K562 (cell line): ENCODE data around the gene CCDC85A. TPM values are rescaled to one million over a fixed set of nuclear protein-coding genes. Genes with fewer than 3 reads are reported as not detected.

Experiments
- ATAC-seq: fragments of 200-7000 bp; cut with Tn5 transposase; 3 replicates; pipeline ENCODE4 v1.9.1; 2020; ENCODE audit warnings: moderate library complexity
- BruUV-seq: library from RNA; stranded (reverse); fragments of 400-500 nt; replicated peaks from 2 replicates; lab custom pipeline; 2021; lab: Mats Ljungman, UMichigan
- CTCF ChIA-PET: fragments of 300-600 bp; formaldehyde crosslinking; extraction: SDS; loops from one replicate; lab custom pipeline; 2021; ENCODE audit warnings: low intra/inter-chr PET ratio; lab: Yijun Ruan, JAX
- POLR2A ChIA-PET: fragments of 300-600, 350-650 bp; sonication (Branson Sonifier 250); formaldehyde crosslinking; extraction: SDS; loops from one replicate; lab custom pipeline; 2021; ENCODE audit warnings: antibody characterized with exemption, inconsistent platforms; lab: Yijun Ruan, JAX
- DNase-seq, 4 experiments: peaks; one replicate each; pipeline versions ENCODE4 v3.0.0 to v3.0.0-alpha.2; 2011 to 2018; ENCODE audit warnings: low spot score in 3 of 4, mixed read lengths in 3 of 4; ENCODE audit errors: extremely low read depth in 1 of 4
- FAIRE-seq: peaks from 2 replicates; lab custom pipeline; 2011; peaks lifted over from hg19 to GRCh38; lab: Jason Lieb, UNC
- H2AFZ ChIP-seq: 2 replicates; pipeline ENCODE4 v1.6.0; 2011; ENCODE audit warnings: low read depth, low read length, control low read depth, inconsistent platforms
- H3K27ac ChIP-seq: fragments of 200-600 bp; 3 replicates; pipeline ENCODE4 v1.8.0; 2011; ENCODE audit warnings: low read depth, mild to moderate bottlenecking, control low read depth, inconsistent platforms, low read length, moderate library complexity, mixed read lengths; ENCODE audit errors: extremely low read depth
- H3K27me3 ChIP-seq, 2 experiments: fragments of 300-600 bp in 1 of 2; 2 replicates in 1 of 2; 3 replicates in 1 of 2; pipeline versions ENCODE4 v1.6.0 to v1.8.0; 2011; ENCODE audit warnings: inconsistent platforms in 2 of 2, low read length in 2 of 2, mild to moderate bottlenecking in 1 of 2, mixed read lengths in 1 of 2, moderate library complexity in 1 of 2; ENCODE audit not compliant: control insufficient read depth in 2 of 2, insufficient read depth in 2 of 2
- H3K36me3 ChIP-seq: fragments of 300-600 bp; 3 replicates; pipeline ENCODE4 v1.8.0; 2011; ENCODE audit warnings: mild to moderate bottlenecking, low read length, inconsistent platforms; ENCODE audit not compliant: control insufficient read depth, insufficient read depth
- H3K4me1 ChIP-seq, 2 experiments: fragments of 200-600 bp in 1 of 2; replicated peaks in 1 of 2; 2 replicates in 1 of 2; 3 replicates in 1 of 2; pipeline versions ENCODE4 v1.5.1 to v1.8.0; 2011; ENCODE audit warnings: inconsistent platforms in 2 of 2, low read length in 2 of 2, mild to moderate bottlenecking in 1 of 2, mixed read lengths in 1 of 2, moderate library complexity in 1 of 2; ENCODE audit not compliant: control insufficient read depth in 2 of 2, insufficient read depth in 2 of 2
- H3K4me2 ChIP-seq: 2 replicates; pipeline ENCODE4 v1.6.1; 2011; ENCODE audit warnings: low read length, control low read depth, inconsistent platforms, mixed read lengths; ENCODE audit not compliant: insufficient read depth
- H3K4me3 ChIP-seq: fragments of 200-600 bp; sonication (generic), shearing (Covaris generic); 2 replicates; pipeline ENCODE4 v1.5.1; 2016; ENCODE audit warnings: control low read depth, inconsistent platforms
- H3K79me2 ChIP-seq: fragments of 200-600 bp; 3 replicates; pipeline ENCODE4 v1.8.0; 2011; ENCODE audit warnings: low read length, inconsistent platforms; ENCODE audit not compliant: control insufficient read depth, insufficient read depth
- H3K9ac ChIP-seq, 2 experiments: 2 replicates each; pipeline versions ENCODE4 v1.6.0 to v1.6.1; 2011; ENCODE audit warnings: low read depth in 2 of 2, low read length in 2 of 2, control low read depth in 1 of 2, inconsistent platforms in 1 of 2, mild to moderate bottlenecking in 1 of 2, mixed read lengths in 1 of 2; ENCODE audit not compliant: insufficient read depth in 1 of 2
- H3K9me1 ChIP-seq: one replicate; pipeline ENCODE4 v1.6.0; 2011; ENCODE audit warnings: inconsistent platforms, mild to moderate bottlenecking, low read length, moderate library complexity; ENCODE audit not compliant: control insufficient read depth, insufficient read depth
- H3K9me3 ChIP-seq: replicated peaks from 2 replicates; pipeline ENCODE4 v1.5.1; 2011; ENCODE audit warnings: low read depth, low read length, inconsistent platforms; ENCODE audit not compliant: control insufficient read depth, insufficient read depth
- H4K20me1 ChIP-seq: replicated peaks from 2 replicates; pipeline ENCODE4 v1.6.1; 2011; ENCODE audit warnings: low read length, inconsistent platforms, mixed read lengths; ENCODE audit not compliant: control insufficient read depth, insufficient read depth
- ARID2 ChIP-seq: fragments of 450-650 bp; IDR thresholded peaks from 2 replicates; pipeline ENCODE4 v1.6.1; 2017; ENCODE audit warnings: antibody characterized with exemption, mild to moderate bottlenecking
- CBFB ChIP-seq: sonication (generic); formaldehyde crosslinking; IDR thresholded peaks from 2 replicates; pipeline ENCODE4 v1.4.0; 2020; ENCODE audit warnings: mild to moderate bottlenecking, missing genetic modification reagents
- COPS2 ChIP-seq: fragments of 450-650 bp; conservative IDR thresholded peaks from 2 replicates; pipeline ENCODE4 v1.6.1; 2016; ENCODE audit warnings: mild to moderate bottlenecking, moderate library complexity
- HDAC3 ChIP-seq: fragments of 450-650 bp; IDR thresholded peaks from 2 replicates; pipeline ENCODE4 v1.6.1; 2018; ENCODE audit warnings: borderline replicate concordance, mild to moderate bottlenecking, moderate library complexity; ENCODE audit not compliant: partially characterized antibody
- HIVEP1 ChIP-seq: fragments of 250-450 bp; sonication (Bioruptor Pico); IDR thresholded peaks from 2 replicates; pipeline ENCODE4 v1.4.0; 2020; ENCODE audit warnings: mild to moderate bottlenecking
- KAT2B ChIP-seq: IDR thresholded peaks from one replicate; pipeline ENCODE4 v1.6.1; 2012; ENCODE audit warnings: low read depth, mild to moderate bottlenecking, control low read depth, inconsistent platforms, low read length, moderate library complexity
- KDM1A ChIP-seq, 2 experiments: fragments of 450-650 bp; IDR thresholded peaks; 2 replicates each; pipeline ENCODE4 v1.6.1; 2016; ENCODE audit warnings: mild to moderate bottlenecking in 2 of 2
- THAP12 ChIP-seq: fragments of 250-450 bp; sonication (Bioruptor Pico); IDR thresholded peaks from 2 replicates; pipeline ENCODE4 v1.9.0; 2021; ENCODE audit warnings: mild to moderate bottlenecking, inconsistent platforms
- WGBS: fragments of 100-300 bp; shearing (Covaris generic); methylation state at CpG from one replicate; pipeline ENCODE4 v1.1.6; 2016; ENCODE audit warnings: low coverage, mixed read lengths; ENCODE audit not compliant: insufficient coverage; ENCODE audit errors: missing lambda C conversion rate; 5-methylcytosine and 5-hydroxymethylcytosine counted together
- in situ Hi-C: fragments of 300-500 bp; cut with MboI; formaldehyde crosslinking; loops from 4 replicates; pipeline ENCODE4 v1.15.0; 2018; ENCODE audit warnings: inconsistent platforms, mixed read lengths
- intact Hi-C: fragments of 100-400 bp; cut with micrococcal nuclease; formaldehyde crosslinking; loops from 2 replicates; pipeline ENCODE4 v1.14.2; 2022
- polyA plus RNA-seq, 8 experiments: library from polyadenylated mRNA; depleted of rRNA in 4 of 8; stranded (reverse) in 5 of 8; unstranded in 3 of 8; fragments of >200 nt; fragmentation: Nextera tagmentation in 2 of 8; fragmentation: Illumina TruSeq in 1 of 8; extraction: Ambion mirVana in 2 of 8; extraction: Trizol in 1 of 8; gene quantifications; 2 replicates each; pipeline versions ENCODE4 v1.2.1 to v1.2.3, GENCODE V29; 2011 to 2014; ENCODE audit warnings: inconsistent platforms in 1 of 8, missing spikeins in 1 of 8
- total RNA-seq, 7 experiments: library from RNA; depleted of rRNA in 6 of 7; stranded (reverse); fragments of >200 nt in 6 of 7; fragmentation: Illumina TruSeq in 2 of 7; extraction: Trizol in 2 of 7; gene quantifications; 2 replicates each; pipeline versions ENCODE4 v1.2.1 to v1.2.3, GENCODE V29; 2011 to 2021; ENCODE audit warnings: low replicate concordance in 1 of 7

The CCDC85A gene
- total and polyA plus RNA-seq, 9 of the 15 experiments (the other 6 are each of a cell fraction or from before 2014, with no cell fraction given), result 0.03 to 0.14 (median 0.10) TPM; not detected in 5

GRCh38 chr2:56309626-56310170, 125.9 kb downstream of the CCDC85A start:
- ATAC-seq (no peak), FAIRE-seq (no peak)

GRCh38 chr2:56313500-56313921, 129.7 kb downstream of the CCDC85A start:
- in situ Hi-C loops, result no loop called here
- intact Hi-C loops, result no loop called here
- H3K4me1 ChIP-seq, result no peaks in the 10 kb centered on the region

More at GRCh38 chr2:56309626-56310170, 125.9 kb downstream of the CCDC85A start:
- no peak for DNase-seq
- Histone ChIP-seq H3K27me3 (no peaks in the 10 kb centered on the region), H3K9me3 (no peaks in the 10 kb centered on the region), H3K9ac (no peak overlapping the region), H3K4me3 (no peak overlapping the region), H3K36me3 (no peaks in the 10 kb centered on the region), H3K4me2 (no peak overlapping the region), H3K79me2 (no peaks in the 10 kb centered on the region), H2AFZ (no peak overlapping the region), H4K20me1 (no peaks in the 10 kb centered on the region), H3K27ac (no peak overlapping the region), H3K9me1 (no peaks in the 10 kb centered on the region), H3K4me1 (no peaks in the 10 kb centered on the region)
- 0% methylated on average over 4 of the region's 4 CpGs for WGBS
- ChIA-PET CTCF (no interaction called here), POLR2A (no interaction called here)
- in situ Hi-C loops, result no loop called here
- no peak for TF ChIP-seq ARID2
- BruUV-seq, result no TSS peak
- intact Hi-C loops, result no loop called here

More at GRCh38 chr2:56313500-56313921, 129.7 kb downstream of the CCDC85A start:
- BruUV-seq, result no TSS peak
- ATAC-seq, result no peak
- Histone ChIP-seq H2AFZ (no peak overlapping the region), H3K27ac (no peak overlapping the region), H3K9me3 (no peaks in the 10 kb centered on the region), H4K20me1 (no peaks in the 10 kb centered on the region), H3K4me2 (no peak overlapping the region), H3K27me3 (no peaks in the 10 kb centered on the region), H3K36me3 (no peaks in the 10 kb centered on the region), H3K9me1 (no peaks in the 10 kb centered on the region), H3K4me3 (no peak overlapping the region), H3K79me2 (no peaks in the 10 kb centered on the region), H3K9ac (no peak overlapping the region)
- no peak for DNase-seq
- POLR2A ChIA-PET, result no interaction called here
- FAIRE-seq, result no peak
- no peak for TF ChIP-seq THAP12 (CRISPR knock-in tag)
- no peak for TF ChIP-seq HIVEP1 (CRISPR knock-in tag)
- no peak for TF ChIP-seq HDAC3
- no peak for TF ChIP-seq KDM1A (IDR thresholded peaks at IDR 0.05)
- TF ChIP-seq KAT2B, result no peak
- no peak for TF ChIP-seq COPS2
- TF ChIP-seq CBFB, result no peak
- TF ChIP-seq, all 486 proteins: peak for 0
- CTCF ChIA-PET, result no interaction called here
- WGBS, result 0% methylated on average over 1 of the region's 1 CpG
